ENCODE results near the gene ZNF208.

GRCh38 chr19:21910318-21910717, 100.4 kb downstream of the ZNF208 start:
- TF ChIP-seq POLR2A (IDR thresholded peaks at IDR 0.05): no peak
- TF ChIP-seq, protein P1, sequence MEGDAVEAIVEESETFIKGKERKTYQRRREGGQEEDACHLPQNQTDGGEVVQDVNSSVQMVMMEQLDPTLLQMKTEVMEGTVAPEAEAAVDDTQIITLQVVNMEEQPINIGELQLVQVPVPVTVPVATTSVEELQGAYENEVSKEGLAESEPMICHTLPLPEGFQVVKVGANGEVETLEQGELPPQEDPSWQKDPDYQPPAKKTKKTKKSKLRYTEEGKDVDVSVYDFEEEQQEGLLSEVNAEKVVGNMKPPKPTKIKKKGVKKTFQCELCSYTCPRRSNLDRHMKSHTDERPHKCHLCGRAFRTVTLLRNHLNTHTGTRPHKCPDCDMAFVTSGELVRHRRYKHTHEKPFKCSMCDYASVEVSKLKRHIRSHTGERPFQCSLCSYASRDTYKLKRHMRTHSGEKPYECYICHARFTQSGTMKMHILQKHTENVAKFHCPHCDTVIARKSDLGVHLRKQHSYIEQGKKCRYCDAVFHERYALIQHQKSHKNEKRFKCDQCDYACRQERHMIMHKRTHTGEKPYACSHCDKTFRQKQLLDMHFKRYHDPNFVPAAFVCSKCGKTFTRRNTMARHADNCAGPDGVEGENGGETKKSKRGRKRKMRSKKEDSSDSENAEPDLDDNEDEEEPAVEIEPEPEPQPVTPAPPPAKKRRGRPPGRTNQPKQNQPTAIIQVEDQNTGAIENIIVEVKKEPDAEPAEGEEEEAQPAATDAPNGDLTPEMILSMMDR (IDR thresholded peaks at IDR 0.05): no peak
